ENCODE measurements around the gene SH3BGR.

The SH3BGR gene

GRCh38 chr21:39515684-39516472, 64.1 kb downstream of the SH3BGR start:
- TF ChIP-seq CTCF (IDR thresholded peaks at IDR 0.05), result no peak
- TF ChIP-seq ZFX (IDR thresholded peaks at IDR 0.05; ENCODE audit: borderline replicate concordance), result no peak
- H3K27ac ChIP-seq, result no peak overlapping the region

DNA sequence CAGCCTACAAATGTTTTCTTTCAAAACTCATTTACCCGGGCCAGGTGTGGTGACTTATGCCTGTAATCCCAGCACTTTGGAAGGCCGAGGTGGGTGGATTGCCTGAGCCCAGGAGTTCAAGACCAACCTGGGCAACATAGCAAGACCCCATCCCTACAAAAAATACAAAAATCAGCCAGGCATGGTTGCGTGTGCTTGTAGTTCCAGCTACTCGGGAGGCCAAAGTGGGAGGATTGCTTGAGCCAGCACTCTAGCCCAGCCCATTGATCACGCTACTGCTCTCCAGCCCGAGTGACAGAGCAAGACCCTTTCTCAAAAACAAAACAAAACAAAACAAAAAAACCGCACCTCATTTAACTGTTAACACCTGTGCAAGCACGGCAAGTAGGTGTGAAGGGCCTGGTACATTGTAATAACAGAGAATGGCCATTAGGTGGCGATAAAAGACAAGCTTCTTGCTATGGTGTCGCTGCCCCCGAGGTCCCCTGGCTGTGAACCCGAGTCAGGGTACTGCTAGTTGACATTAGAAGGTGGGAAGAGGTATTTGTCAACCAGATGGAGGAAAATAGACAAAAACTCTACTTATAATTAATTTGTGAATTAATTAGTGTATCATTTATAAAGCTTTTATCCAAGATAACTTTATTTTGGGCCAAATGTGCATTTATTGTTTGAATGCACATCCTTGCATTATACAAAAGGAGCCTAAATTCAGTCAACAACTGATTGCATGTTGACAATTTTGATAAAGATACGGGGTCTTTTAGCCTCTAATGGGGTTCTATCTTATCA, 66.5 kb downstream of the SH3BGR start:
- no peak for TF ChIP-seq ZFX (IDR thresholded peaks at IDR 0.05; ENCODE audit: borderline replicate concordance)
- TF ChIP-seq CTCF (IDR thresholded peaks at IDR 0.05), result peak; percentile 88
- H3K27ac ChIP-seq, result no peak overlapping the region

GRCh38 chr21:39518847-39519210, 67.1 kb downstream of the SH3BGR start:
- TF ChIP-seq CTCF (IDR thresholded peaks at IDR 0.05) (no peak), ZFX (IDR thresholded peaks at IDR 0.05; ENCODE audit: borderline replicate concordance) (no peak)
- no peak overlapping the region for H3K27ac ChIP-seq

DNA sequence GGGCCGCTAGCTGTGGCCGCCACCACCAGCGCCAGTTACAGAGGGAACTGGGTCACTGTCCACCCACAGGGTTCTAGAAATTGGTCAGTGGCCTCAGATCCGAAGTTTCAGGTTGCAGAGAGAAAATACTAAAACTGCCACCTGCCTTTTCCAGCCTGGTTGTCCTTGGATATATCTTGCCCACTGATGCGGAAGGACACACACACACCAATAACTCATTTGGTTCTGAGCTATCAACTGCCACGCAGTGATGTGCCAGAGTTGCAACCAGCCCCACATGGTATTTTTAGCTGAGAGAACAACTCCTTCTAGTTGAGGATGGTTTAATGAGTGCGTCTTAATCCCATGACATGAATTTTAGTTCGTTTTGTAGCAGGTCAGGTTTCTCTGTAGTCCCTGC, 68.1 kb downstream of the SH3BGR start:
- TF ChIP-seq CTCF (IDR thresholded peaks at IDR 0.05) (no peak), ZFX (IDR thresholded peaks at IDR 0.05; ENCODE audit: borderline replicate concordance) (no peak)
- H3K27ac ChIP-seq, result no peak overlapping the region

- no peak overlapping the region for H3K27ac ChIP-seq
- TF ChIP-seq CTCF (IDR thresholded peaks at IDR 0.05), result no peak
- no peak for TF ChIP-seq ZFX (IDR thresholded peaks at IDR 0.05; ENCODE audit: borderline replicate concordance)
Observed at GRCh38 chr21:39523399-39523798, 71.6 kb downstream of the SH3BGR start.

GRCh38 chr21:39523915-39524314, 72.1 kb downstream of the SH3BGR start:
- TF ChIP-seq CTCF (IDR thresholded peaks at IDR 0.05) (no peak), ZFX (IDR thresholded peaks at IDR 0.05; ENCODE audit: borderline replicate concordance) (no peak)
- no peak overlapping the region for H3K27ac ChIP-seq

- TF ChIP-seq ZFX (IDR thresholded peaks at IDR 0.05; ENCODE audit: borderline replicate concordance) (no peak), CTCF (IDR thresholded peaks at IDR 0.05) (no peak)
- H3K27ac ChIP-seq, result no peak overlapping the region
Observed at GRCh38 chr21:39525129-39525528, 73.4 kb downstream of the SH3BGR start.

Data from 22Rv1 (cell line).